ENCODE data around the gene RPRD1B.

The RPRD1B gene

GRCh38 chr20:37989601-37990295, 43.8 kb upstream of the RPRD1B start:
- DNase-seq (ENCODE audit: low spot score): no peak
- no peak for TF ChIP-seq CTCF (IDR thresholded peaks at IDR 0.05; ENCODE audit: extremely low read depth, missing control alignments)

- no peak for TF ChIP-seq CTCF (IDR thresholded peaks at IDR 0.05; ENCODE audit: extremely low read depth, missing control alignments)
- peak; percentile 89 for DNase-seq (ENCODE audit: low spot score)
Observed at GRCh38 chr20:37990571-37991151, 42.9 kb upstream of the RPRD1B start.

- no peak for DNase-seq (ENCODE audit: low spot score)
- no peak for TF ChIP-seq CTCF (IDR thresholded peaks at IDR 0.05; ENCODE audit: extremely low read depth, missing control alignments)
Observed at GRCh38 chr20:37991157-37991866, 42.2 kb upstream of the RPRD1B start.

GRCh38 chr20:37991908-37992307, 41.6 kb upstream of the RPRD1B start:
- TF ChIP-seq CTCF (IDR thresholded peaks at IDR 0.05; ENCODE audit: extremely low read depth, missing control alignments): no peak
- no peak for DNase-seq (ENCODE audit: low spot score)

- DNase-seq (ENCODE audit: low spot score): peak; percentile 71
Observed at GRCh38 chr20:37992802-37993409, 40.6 kb upstream of the RPRD1B start.

GRCh38 chr20:37994512-37994911, 39.0 kb upstream of the RPRD1B start:
- no peak for TF ChIP-seq CTCF (IDR thresholded peaks at IDR 0.05; ENCODE audit: extremely low read depth, missing control alignments)
- no peak for DNase-seq (ENCODE audit: low spot score)

More at GRCh38 chr20:37992802-37993409, 40.6 kb upstream of the RPRD1B start:
- TF ChIP-seq CTCF (IDR thresholded peaks at IDR 0.05; ENCODE audit: extremely low read depth, missing control alignments): no peak
